Upper lobe of left lung (tissue), 6 donors: ENCODE data around the gene RPEL1. TPM values are rescaled to one million over a fixed set of nuclear protein-coding genes. Genes with fewer than 3 reads are reported as not detected.

Experiments
- ATAC-seq, 2 donors: fragments of 200-7000 bp; cut with Tn5 transposase; one replicate each; pipeline ENCODE4 v1.9.1; 2022; ENCODE audit warnings: mild to moderate bottlenecking in 2 of 2, moderate library complexity in 2 of 2; ENCODE audit not compliant: low FRiP score in 2 of 2
- DNase-seq, 2 donors: peaks; one replicate each; pipeline ENCODE4 v3.0.0-alpha.2; 2019 to 2020
- H3K27ac ChIP-seq, 4 donors: fragments of 200-600 bp; sonication (generic); one replicate each; pipeline ENCODE4 v1.5.1; 2016 to 2019
- H3K27me3 ChIP-seq, 4 donors: fragments of 200-600 bp; sonication (generic); one replicate each; pipeline ENCODE4 v1.5.1; 2017 to 2019
- H3K36me3 ChIP-seq, 4 donors: fragments of 200-600 bp; sonication (generic); one replicate each; pipeline ENCODE4 v1.5.1; 2016 to 2019
- H3K4me1 ChIP-seq, 4 donors: fragments of 200-600 bp; sonication (generic); one replicate each; pipeline ENCODE4 v1.5.1; 2018 to 2019
- H3K4me3 ChIP-seq, 4 donors: fragments of 200-600 bp; sonication (generic); one replicate each; pipeline ENCODE4 v1.5.1; 2017 to 2019; ENCODE audit warnings: mild to moderate bottlenecking in 2 of 4, moderate library complexity in 1 of 4
- H3K9me3 ChIP-seq, 4 donors: fragments of 200-600 bp; sonication (generic); one replicate each; pipeline ENCODE4 v1.5.1; 2018 to 2019
- EP300 ChIP-seq, 4 donors: sonication (generic); formaldehyde crosslinking; IDR thresholded peaks; one replicate each; pipeline ENCODE4 v1.5.1; 2017; ENCODE audit warnings: antibody characterized with exemption in 4 of 4, control low read depth in 2 of 4
- POLR2A ChIP-seq, 4 donors: fragments of 450-650 bp; IDR thresholded peaks; one replicate each; pipeline ENCODE4 v1.5.1; 2016 to 2017; ENCODE audit warnings: antibody characterized with exemption in 4 of 4, mild to moderate bottlenecking in 2 of 4
- POLR2AphosphoS5 ChIP-seq, 2 donors: sonication (generic); formaldehyde crosslinking; IDR thresholded peaks; one replicate each; pipeline ENCODE4 v1.5.1; 2017; ENCODE audit warnings: antibody characterized with exemption in 2 of 2
- WGBS, 2 donors: methylation state at CpG; one replicate each; pipeline ENCODE4 v1.1.5; 2017 to 2018; 5-methylcytosine and 5-hydroxymethylcytosine counted together
- total RNA-seq, 6 donors: library from RNA; depleted of rRNA in 4 of 6; stranded (reverse); fragments of >200 nt in 4 of 6; gene quantifications; one replicate each; pipeline versions ENCODE4 v1.1.0 to v1.2.1, GENCODE V29; 2016 to 2021
- TF ChIP-seq, protein P1 (sequence below), 6 experiments: fragments of 450-650 bp in 4 of 6; fragments of 200-600 bp in 2 of 6; sonication (generic) in 2 of 6; IDR thresholded peaks; one replicate each; pipeline ENCODE4 v1.5.1; 2016 to 2019; ENCODE audit warnings: antibody characterized with exemption in 6 of 6
- donor health status: DM: no; HTN: no; CAD: no; lungs with moderate emphysema.
- donor health status: DM: no; HTN: yes; CAD: no; lungs with severe emphysema.

Gene RPEL1
- total RNA-seq, 6 donors from 2014 or later, result not detected

DNA sequence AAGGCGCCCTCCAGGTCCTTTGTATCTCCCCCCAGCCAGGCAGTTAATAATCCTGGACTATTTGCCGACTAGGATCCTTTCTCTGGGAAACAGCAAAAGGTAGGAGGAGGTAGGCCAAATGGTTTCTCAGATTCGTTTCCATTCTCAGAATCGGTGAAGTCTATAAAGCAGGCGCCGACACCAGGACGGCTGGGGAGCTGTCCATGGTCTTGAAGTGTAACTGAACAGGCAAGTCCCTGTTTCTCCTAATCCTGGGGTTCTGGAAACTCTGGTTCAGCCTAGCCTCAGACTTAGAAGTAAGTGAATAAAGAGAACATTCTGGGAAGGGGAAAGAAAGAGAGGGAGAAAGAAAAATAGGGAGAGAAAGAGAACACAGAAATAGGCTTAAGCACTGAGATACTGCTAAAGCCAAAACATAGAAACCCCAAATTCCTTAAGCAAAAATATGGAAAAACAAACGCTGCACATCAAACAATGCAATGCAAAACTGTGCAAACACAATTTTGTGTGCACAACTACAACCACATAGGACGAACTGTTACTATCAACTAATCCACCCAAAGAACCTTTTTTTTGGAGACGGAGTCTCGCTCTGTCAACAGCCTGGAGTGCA lies 20.1 kb downstream of the RPEL1 start:
- Histone ChIP-seq H3K36me3 (no peaks in the 10 kb centered on the region), H3K4me1 (no peaks in the 10 kb centered on the region), H3K27ac (no peak overlapping the region), H3K27me3 (no peaks in the 10 kb centered on the region), H3K9me3 (no peaks in the 10 kb centered on the region), H3K4me3 (no peak overlapping the region)
- ATAC-seq (peak in 1 of 2 donors; percentile 45), DNase-seq (no peak)
- WGBS, 2 donors, result 31 to 36% methylated on average over 11 of the region's 11 CpGs
- TF ChIP-seq, protein P1, sequence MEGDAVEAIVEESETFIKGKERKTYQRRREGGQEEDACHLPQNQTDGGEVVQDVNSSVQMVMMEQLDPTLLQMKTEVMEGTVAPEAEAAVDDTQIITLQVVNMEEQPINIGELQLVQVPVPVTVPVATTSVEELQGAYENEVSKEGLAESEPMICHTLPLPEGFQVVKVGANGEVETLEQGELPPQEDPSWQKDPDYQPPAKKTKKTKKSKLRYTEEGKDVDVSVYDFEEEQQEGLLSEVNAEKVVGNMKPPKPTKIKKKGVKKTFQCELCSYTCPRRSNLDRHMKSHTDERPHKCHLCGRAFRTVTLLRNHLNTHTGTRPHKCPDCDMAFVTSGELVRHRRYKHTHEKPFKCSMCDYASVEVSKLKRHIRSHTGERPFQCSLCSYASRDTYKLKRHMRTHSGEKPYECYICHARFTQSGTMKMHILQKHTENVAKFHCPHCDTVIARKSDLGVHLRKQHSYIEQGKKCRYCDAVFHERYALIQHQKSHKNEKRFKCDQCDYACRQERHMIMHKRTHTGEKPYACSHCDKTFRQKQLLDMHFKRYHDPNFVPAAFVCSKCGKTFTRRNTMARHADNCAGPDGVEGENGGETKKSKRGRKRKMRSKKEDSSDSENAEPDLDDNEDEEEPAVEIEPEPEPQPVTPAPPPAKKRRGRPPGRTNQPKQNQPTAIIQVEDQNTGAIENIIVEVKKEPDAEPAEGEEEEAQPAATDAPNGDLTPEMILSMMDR (IDR thresholded peaks at IDR 0.05), result no peak

DNA sequence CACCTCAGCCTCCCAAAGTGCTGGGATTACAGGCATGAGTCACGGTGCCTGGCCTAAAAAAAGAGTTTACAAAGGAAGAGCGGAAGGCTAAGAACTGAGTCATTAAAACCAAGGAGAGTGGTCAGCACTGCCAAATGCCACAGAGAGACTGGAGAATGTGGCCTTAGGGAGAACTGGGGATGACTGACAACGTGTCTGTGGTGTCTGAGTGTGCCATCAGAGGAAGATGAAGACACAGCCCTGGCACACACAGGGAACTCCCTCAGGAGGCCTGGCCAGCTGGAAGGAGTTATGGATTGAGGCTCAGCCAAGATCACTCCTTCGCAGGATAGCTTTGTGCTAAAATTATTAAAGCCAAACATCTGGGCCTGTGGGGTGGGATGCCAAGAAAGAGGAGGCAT lies 27.4 kb downstream of the RPEL1 start:
- H3K36me3 ChIP-seq, result no peaks in the 10 kb centered on the region
- ATAC-seq, result peak; percentile 37 to 85
- peaks cover 0 to 20% (median 17%) of the 10 kb centered on the region in 4 donors for H3K27me3 ChIP-seq

DNA sequence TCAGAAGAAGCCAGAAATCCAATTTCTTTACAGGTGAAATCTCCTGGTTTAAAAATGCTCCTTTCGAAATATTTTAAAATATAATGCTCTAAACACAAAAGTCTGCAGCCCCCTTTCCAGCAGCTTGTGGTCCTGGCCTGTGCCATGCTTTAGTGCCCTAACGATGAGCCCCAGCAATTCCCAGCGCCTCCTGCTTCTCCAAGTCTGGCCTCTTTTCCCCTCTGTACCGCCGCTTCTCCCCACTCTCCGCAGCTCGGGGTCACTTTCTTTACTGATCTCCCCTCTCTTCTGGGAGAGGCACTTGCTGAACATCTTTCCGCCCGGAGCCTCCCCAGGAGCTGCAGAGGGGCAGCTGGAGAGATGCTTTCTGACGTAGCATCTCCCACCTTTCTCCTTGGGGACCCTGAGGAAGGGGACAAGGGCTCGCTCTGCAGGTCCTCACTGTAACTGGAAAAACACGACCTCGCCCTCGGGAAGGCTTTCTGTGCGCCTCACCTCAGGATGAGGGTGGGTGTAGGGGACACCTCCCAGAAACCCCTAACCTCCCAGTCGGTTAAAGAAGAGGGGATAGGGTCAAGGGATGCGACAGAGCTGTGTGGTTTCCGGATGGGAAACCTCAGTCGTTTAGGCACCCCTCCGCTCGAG lies 30.7 kb downstream of the RPEL1 start:
- Histone ChIP-seq H3K4me1 (peaks cover 8 to 22% (median 13%) of the 10 kb centered on the region in 4 donors), H3K27ac (no peak overlapping the region), H3K36me3 (no peaks in the 10 kb centered on the region), H3K4me3 (peak overlapping the region in 1 of 4 donors; percentile 35), H3K9me3 (no peaks in the 10 kb centered on the region), H3K27me3 (peaks cover 0 to 31% (median 22%) of the 10 kb centered on the region in 4 donors)
- DNase-seq (no peak), ATAC-seq (no peak)
- 9 to 27% methylated on average over 10 to 21 of the region's 21 CpGs for WGBS, 2 donors
- TF ChIP-seq EP300 (IDR thresholded peaks at IDR 0.05), result no peak
- TF ChIP-seq, protein P1 (IDR thresholded peaks at IDR 0.05), result no peak
- no peak for TF ChIP-seq POLR2A (IDR thresholded peaks at IDR 0.05)
- no peak for TF ChIP-seq POLR2AphosphoS5 (IDR thresholded peaks at IDR 0.05)

More for the DNA sequence above, 27.4 kb downstream of the RPEL1 start:
- TF ChIP-seq, protein P1 (IDR thresholded peaks at IDR 0.05), result no peak
- TF ChIP-seq EP300 (IDR thresholded peaks at IDR 0.05) (no peak), POLR2A (IDR thresholded peaks at IDR 0.05) (no peak), POLR2AphosphoS5 (IDR thresholded peaks at IDR 0.05) (no peak)
- no peak for DNase-seq
- no peak overlapping the region for H3K27ac ChIP-seq
- H3K4me3 ChIP-seq, result no peak overlapping the region
- H3K9me3 ChIP-seq, result no peaks in the 10 kb centered on the region
- peaks cover 8 to 18% (median 13%) of the 10 kb centered on the region in 4 donors for H3K4me1 ChIP-seq
- WGBS, 2 donors, result 37 to 69% methylated on average over 4 of the region's 4 CpGs

DNA sequence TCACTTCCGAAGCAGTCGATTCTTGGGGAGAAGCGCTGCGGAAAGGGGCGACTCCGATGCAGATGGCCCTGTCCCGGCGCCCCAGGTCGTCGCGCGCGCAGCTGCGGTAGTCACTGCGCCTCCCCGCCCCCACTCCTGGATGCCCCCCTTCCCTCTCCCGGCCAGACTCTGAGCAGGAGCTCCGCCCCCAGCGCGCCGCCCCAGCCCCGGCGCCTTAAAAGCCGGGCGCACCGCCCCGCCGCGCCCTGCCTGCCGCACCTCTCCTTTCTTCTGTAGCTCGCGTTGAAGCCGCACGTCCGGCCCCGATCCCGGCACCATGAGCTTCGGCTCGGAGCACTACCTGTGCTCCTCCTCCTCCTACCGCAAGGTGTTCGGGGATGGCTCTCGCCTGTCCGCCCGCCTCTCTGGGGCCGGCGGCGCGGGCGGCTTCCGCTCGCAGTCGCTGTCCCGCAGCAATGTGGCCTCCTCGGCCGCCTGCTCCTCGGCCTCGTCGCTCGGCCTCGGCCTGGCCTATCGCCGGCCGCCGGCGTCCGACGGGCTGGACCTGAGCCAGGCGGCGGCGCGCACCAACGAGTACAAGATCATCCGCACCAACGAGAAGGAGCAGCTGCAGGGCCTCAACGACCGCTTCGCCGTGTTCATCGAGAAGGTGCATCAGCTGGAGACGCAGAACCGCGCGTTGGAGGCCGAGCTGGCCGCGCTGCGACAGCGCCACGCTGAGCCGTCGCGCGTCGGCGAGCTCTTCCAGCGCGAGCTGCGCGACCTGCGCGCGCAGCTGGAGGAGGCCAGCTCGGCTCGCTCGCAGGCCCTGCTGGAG lies 31.4 kb downstream of the RPEL1 start, which contains the start of gene INA:
Gene INA, plus strand, starts transcription at position 243 of the 817 bp plus-strand sequence. Its CDS starts 74 bp downstream, at position 317.
- TF ChIP-seq POLR2AphosphoS5 (IDR thresholded peaks at IDR 0.05) (no peak), POLR2A (IDR thresholded peaks at IDR 0.05) (no peak), EP300 (IDR thresholded peaks at IDR 0.05) (no peak)
- TF ChIP-seq, protein P1 (IDR thresholded peaks at IDR 0.05), result no peak
- Histone ChIP-seq H3K27ac (no peak within 1 kb of the TSS), H3K9me3 (no peaks in the 10 kb centered on the region), H3K36me3 (no peaks in the 10 kb centered on the region), H3K4me3 (peak within 1 kb of the TSS in 2 of 4 donors; percentile 11 to 35), H3K4me1 (peaks cover 8 to 22% (median 13%) of the 10 kb centered on the region in 4 donors), H3K27me3 (peaks cover 0 to 31% (median 22%) of the 10 kb centered on the region in 4 donors)
- DNase-seq (peak in 1 of 2 donors; percentile 79), ATAC-seq (no peak)
- WGBS, 2 donors, result 5% methylated on average over 54 of the region's 105 CpGs; no CpG with 5 or more reads in 1 of the 2 donors
